CD4-positive, alpha-beta T cell (primary cell): ENCODE data around the gene ABHD10. TPM values are rescaled to one million over a fixed set of nuclear protein-coding genes. Genes with fewer than 3 reads are reported as not detected.
A peak's percentile ranks its signal among the peaks of the same experiment; 100 is the strongest.

Source experiments
- ATAC-seq: fragments of 200-7000 bp; cut with Tn5 transposase; one replicate; pipeline ENCODE4 v1.10.0; 2022; ENCODE audit warnings: mild to moderate bottlenecking; ENCODE audit not compliant: poor library complexity
- CTCF ChIA-PET: fragments of 350-600 bp; sonication (Branson Sonifier 250); formaldehyde crosslinking; loops from one replicate; lab custom pipeline; 2021; ENCODE audit warnings: antibody characterized with exemption, inconsistent platforms; lab: Charles Lee
- POLR2A ChIA-PET: fragments of 350-600 bp; sonication (Branson Sonifier 250); formaldehyde crosslinking; loops from one replicate; lab custom pipeline; 2021; ENCODE audit warnings: antibody characterized with exemption, inconsistent platforms; lab: Charles Lee
- DNase-seq, 14 experiments: peaks; one replicate each; pipeline ENCODE4 v3.0.0-alpha.2; 2013 to 2020; ENCODE audit warnings: mixed read lengths in 2 of 14
- H3K27ac ChIP-seq, 2 donors: one replicate each; pipeline versions ENCODE4 v1.5.1 to v1.7.0; 2013; ENCODE audit warnings: low read length in 2 of 2, low read depth in 1 of 2, mild to moderate bottlenecking in 1 of 2
- H3K27me3 ChIP-seq, 2 experiments: 1 replicate in 1 of 2; 2 replicates in 1 of 2; pipeline versions ENCODE4 v1.6.1 to v1.7.0; 2013; ENCODE audit warnings: low read length in 2 of 2, control low read depth in 1 of 2, mild to moderate bottlenecking in 1 of 2, moderate library complexity in 1 of 2; ENCODE audit not compliant: insufficient read depth in 2 of 2, control insufficient read depth in 1 of 2
- H3K36me3 ChIP-seq: one replicate; pipeline ENCODE4 v1.6.1; 2013; ENCODE audit warnings: low read length, control low read depth; ENCODE audit not compliant: insufficient read depth
- H3K4me1 ChIP-seq: one replicate; pipeline ENCODE4 v1.6.1; 2013; ENCODE audit warnings: low read length, control low read depth; ENCODE audit not compliant: insufficient read depth
- H3K4me3 ChIP-seq: one replicate; pipeline ENCODE4 v1.5.1; 2013; ENCODE audit warnings: mild to moderate bottlenecking, low read length, moderate library complexity
- H3K9me3 ChIP-seq, 2 experiments: 1 replicate in 1 of 2; 2 replicates in 1 of 2; pipeline versions ENCODE4 v1.6.1 to v1.7.0; 2013; ENCODE audit warnings: low read length in 2 of 2, mild to moderate bottlenecking in 2 of 2, control low read depth in 1 of 2, moderate library complexity in 1 of 2; ENCODE audit not compliant: control insufficient read depth in 1 of 2, insufficient read depth in 1 of 2
- H3K27ac Mint-ChIP-seq: one replicate; pipeline ENCODE4 v1.8.0; 2020; ENCODE audit warnings: mixed read lengths
- H3K27me3 Mint-ChIP-seq: one replicate; pipeline ENCODE4 v1.8.0; 2021; ENCODE audit warnings: mixed read lengths
- H3K36me3 Mint-ChIP-seq: one replicate; pipeline ENCODE4 v1.8.0; 2021; ENCODE audit warnings: low read depth, mixed read lengths
- H3K4me1 Mint-ChIP-seq: one replicate; pipeline ENCODE4 v1.8.0; 2021; ENCODE audit warnings: low read depth, mixed read lengths
- H3K4me3 Mint-ChIP-seq: one replicate; pipeline ENCODE4 v1.8.0; 2020; ENCODE audit warnings: mild to moderate bottlenecking, mixed read lengths
- H3K9me3 Mint-ChIP-seq: one replicate; pipeline ENCODE4 v1.8.0; 2020; ENCODE audit warnings: mixed read lengths
- CTCF ChIP-seq: fragments of 200-600 bp; IDR thresholded peaks from one replicate; pipeline ENCODE4 v1.8.0; 2022; ENCODE audit warnings: antibody characterized with exemption, mild to moderate bottlenecking
- intact Hi-C, 2 experiments: fragments of 100-400 bp; cut with DNase I in 1 of 2; cut with micrococcal nuclease in 1 of 2; formaldehyde crosslinking; loops; one replicate each; pipeline versions ENCODE4 v1.15.1 to v1.9.0; 2023 to 2025; cut with DNase I, micrococcal nuclease
- total RNA-seq, 174 experiments: library from RNA in 2 of 174; stranded (reverse) in 2 of 174; gene quantifications; one replicate each; pipeline ENCODE4 v1.2.3 and lab custom pipeline; 2021 to 2026

Gene ABHD10
- total RNA-seq, 2 experiments from 2014 or later, result 28.2 to 32.5 TPM

DNA sequence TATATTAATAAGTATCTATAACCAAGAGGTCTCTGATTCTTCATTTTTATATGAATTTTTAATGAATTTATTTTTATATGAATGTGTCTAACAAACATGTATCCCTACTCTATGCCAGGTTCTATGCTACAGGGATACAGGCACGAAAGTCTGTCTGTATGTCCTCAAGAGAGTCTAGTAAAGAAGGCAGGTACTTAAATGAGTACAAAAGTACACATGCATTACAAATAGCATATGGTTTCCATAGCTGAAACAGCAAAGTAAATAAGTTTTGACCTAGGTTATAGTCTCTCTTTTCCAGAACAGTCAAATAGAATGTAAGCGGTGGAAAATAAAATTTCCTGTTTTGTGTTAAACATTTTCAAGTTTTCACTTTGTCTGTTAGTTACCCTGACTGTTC, 13.3 kb upstream of the ABHD10 start:
- Mint-ChIP-seq H3K36me3 (no peaks in the 10 kb centered on the region), H3K9me3 (no peaks in the 10 kb centered on the region), H3K27me3 (no peaks in the 10 kb centered on the region), H3K4me1 (peaks cover 5% of the 10 kb centered on the region), H3K4me3 (no peak overlapping the region), H3K27ac (no peak overlapping the region)
- no peaks in the 10 kb centered on the region for H3K27me3 ChIP-seq
- H3K4me1 ChIP-seq, result no peaks in the 10 kb centered on the region
- no peak for DNase-seq
- H3K9me3 ChIP-seq, result no peaks in the 10 kb centered on the region
- intact Hi-C loops, result no loop called here
- no peak for ATAC-seq
- H3K4me3 ChIP-seq, result no peak overlapping the region
- no peaks in the 10 kb centered on the region for H3K36me3 ChIP-seq
- H3K27ac ChIP-seq, result no peak overlapping the region
- ChIA-PET CTCF (no interaction called here), POLR2A (interaction anchor here (1.0 to 6.3 kb wide), 2 partner anchors 14 to 248 kb away, joined by 3 to 32 read pairs; partner anchors contain the start of gene ABHD10)
- no peak for TF ChIP-seq CTCF

DNA sequence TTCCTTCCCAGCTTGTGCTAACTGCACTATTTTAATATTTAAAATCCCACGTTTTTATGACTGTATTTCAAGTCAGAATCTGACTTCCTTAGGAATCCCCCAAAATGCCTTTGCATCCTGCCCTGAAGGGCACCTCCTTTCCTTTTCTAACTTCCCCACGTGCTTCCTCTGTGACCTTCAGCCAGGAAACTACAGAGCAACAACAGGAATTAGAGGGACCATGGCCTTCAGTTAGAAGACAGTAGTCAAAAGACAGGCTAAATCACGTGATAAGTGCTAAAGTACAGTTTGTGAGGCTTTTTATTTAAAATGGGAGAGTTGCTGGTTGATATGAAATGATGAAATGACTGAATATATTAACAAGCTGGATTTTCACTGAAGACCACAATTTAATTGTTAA, 11.8 kb upstream of the ABHD10 start:
- no peak overlapping the region for H3K27ac Mint-ChIP-seq
- ATAC-seq, result no peak

DNA sequence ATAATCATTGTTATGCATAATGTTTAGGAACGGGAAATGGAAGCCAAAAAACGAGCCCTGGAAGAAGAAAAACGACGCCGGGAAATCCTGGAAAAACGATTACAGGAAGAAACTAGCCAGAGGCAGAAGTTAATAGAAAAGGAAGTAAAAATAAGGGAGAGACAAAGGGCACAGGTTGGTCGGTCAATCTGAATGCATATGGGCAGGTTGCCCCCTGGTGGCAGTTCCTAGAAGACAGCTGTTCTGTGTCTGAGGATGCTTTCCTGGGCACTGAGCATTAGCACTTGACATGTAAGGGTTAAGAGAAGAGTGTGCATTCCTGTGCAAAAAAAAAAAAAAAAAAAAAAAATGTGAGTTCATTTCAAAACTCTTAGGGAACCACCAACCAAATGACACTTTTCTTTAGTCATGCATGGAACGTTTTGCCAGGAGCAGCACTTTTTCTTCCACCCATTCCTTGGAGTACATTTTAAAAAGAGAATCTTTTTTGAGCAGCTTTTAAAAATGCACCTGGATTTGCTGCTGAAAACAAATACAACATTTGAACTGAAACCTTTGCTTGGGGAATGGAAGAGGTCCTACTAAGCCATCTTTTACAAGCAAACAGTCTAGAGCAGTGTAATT, 11.1 kb upstream of the ABHD10 start:
- Histone ChIP-seq H3K9me3 (no peaks in the 10 kb centered on the region), H3K4me3 (no peak overlapping the region), H3K4me1 (no peaks in the 10 kb centered on the region), H3K36me3 (no peaks in the 10 kb centered on the region), H3K27ac (no peak overlapping the region), H3K27me3 (no peaks in the 10 kb centered on the region)
- peak; percentile 96 for TF ChIP-seq CTCF
- ATAC-seq, result peak; percentile 97
- DNase-seq, result peak; percentile 62 to 88 (median 72)
- ChIA-PET CTCF (interaction anchor here (0.6 to 3.1 kb wide), 15 partner anchors 10 to 352 kb away, joined by 3 to 40 read pairs (median 4); partner anchors contain the start of gene ABHD10), POLR2A (interaction anchor here (0.9 to 6.3 kb wide), 5 partner anchors 10 to 299 kb away, joined by 3 to 32 read pairs (median 6); partner anchors contain the start of gene ABHD10)
- Mint-ChIP-seq H3K27me3 (no peaks in the 10 kb centered on the region), H3K4me3 (no peak overlapping the region), H3K4me1 (peaks cover 5% of the 10 kb centered on the region), H3K36me3 (no peaks in the 10 kb centered on the region), H3K9me3 (no peaks in the 10 kb centered on the region), H3K27ac (no peak overlapping the region)
- intact Hi-C loops, result loop anchor here (1.0 to 2.0 kb wide), 3 partner anchors 250 to 299 kb away; no protein-coding TSS in a partner anchor

More for the DNA sequence above, 11.8 kb upstream of the ABHD10 start:
- Mint-ChIP-seq H3K9me3 (no peaks in the 10 kb centered on the region), H3K36me3 (no peaks in the 10 kb centered on the region), H3K4me3 (no peak overlapping the region), H3K27me3 (no peaks in the 10 kb centered on the region), H3K4me1 (peaks cover 5% of the 10 kb centered on the region)
- no peak for DNase-seq
- Histone ChIP-seq H3K9me3 (no peaks in the 10 kb centered on the region), H3K36me3 (no peaks in the 10 kb centered on the region), H3K4me3 (no peak overlapping the region), H3K4me1 (no peaks in the 10 kb centered on the region), H3K27ac (no peak overlapping the region), H3K27me3 (no peaks in the 10 kb centered on the region)
- POLR2A ChIA-PET, result interaction anchor here (1.0 to 6.3 kb wide), 4 partner anchors 12 to 298 kb away, joined by 5 to 32 read pairs (median 8); partner anchors contain the start of gene ABHD10
- CTCF ChIA-PET, result interaction anchor here (0.7 to 3.1 kb wide), 9 partner anchors 9 to 298 kb away, joined by 3 to 40 read pairs (median 4); partner anchors contain the start of gene ABHD10
- no peak for TF ChIP-seq CTCF
- intact Hi-C loops, result loop anchor here (1.0 to 2.0 kb wide), 3 partner anchors 250 to 298 kb away; no protein-coding TSS in a partner anchor
